Calu3 (cell line): Measurements from ENCODE around the gene SULT1A1. TPM values are rescaled to one million over a fixed set of nuclear protein-coding genes. Genes with fewer than 3 reads are reported as not detected.
"Not testable (repeated sequence)": the region's sequence is repeated elsewhere in the genome, so short reads cannot be mapped to it uniquely, and the experiment has no call there.

Source experiments
- BruUV-seq: library from RNA; stranded (reverse); fragments of 400-500 nt; replicated peaks from 2 replicates; lab custom pipeline; 2021; lab: Mats Ljungman, UMichigan
- CTCF ChIA-PET: fragments of 300-600 bp; sonication (Branson Sonifier 250); formaldehyde crosslinking; loops from one replicate; lab custom pipeline; 2022; ENCODE audit warnings: antibody characterized with exemption; lab: Charles Lee
- DNase-seq: peaks from one replicate; pipeline ENCODE4 v3.0.0; 2022
- H3K27ac Mint-ChIP-seq: one replicate; pipeline ENCODE4 v1.8.0; 2022; ENCODE audit warnings: mixed read lengths; ENCODE audit not compliant: unreplicated experiment
- H3K27me3 Mint-ChIP-seq: one replicate; pipeline ENCODE4 v1.8.0; 2022; ENCODE audit warnings: mixed read lengths; ENCODE audit not compliant: unreplicated experiment
- H3K36me3 Mint-ChIP-seq: one replicate; pipeline ENCODE4 v1.8.0; 2022; ENCODE audit warnings: mild to moderate bottlenecking, moderate library complexity, mixed read lengths; ENCODE audit not compliant: insufficient read depth, unreplicated experiment
- H3K4me1 Mint-ChIP-seq: one replicate; pipeline ENCODE4 v1.8.0; 2022; ENCODE audit warnings: mild to moderate bottlenecking, low read depth, mixed read lengths; ENCODE audit not compliant: unreplicated experiment
- H3K4me3 Mint-ChIP-seq: one replicate; pipeline ENCODE4 v1.8.0; 2022; ENCODE audit warnings: mild to moderate bottlenecking, low read depth, moderate library complexity, mixed read lengths; ENCODE audit not compliant: unreplicated experiment
- H3K9me3 Mint-ChIP-seq: one replicate; pipeline ENCODE4 v1.8.0; 2022; ENCODE audit warnings: low read depth, mixed read lengths; ENCODE audit not compliant: unreplicated experiment
- CTCF ChIP-seq: fragments of 200-600 bp; IDR thresholded peaks from one replicate; pipeline ENCODE4 v1.8.0; 2022; ENCODE audit warnings: antibody characterized with exemption; ENCODE audit not compliant: unreplicated experiment
- intact Hi-C: fragments of 100-400 bp; cut with micrococcal nuclease; formaldehyde crosslinking; loops from one replicate; pipeline ENCODE4 v1.10.0; 2022; ENCODE audit not compliant: unreplicated experiment
- total RNA-seq: library from RNA; stranded (reverse); gene quantifications from 2 replicates; pipeline ENCODE4 v1.2.3, GENCODE V29; 2022

SULT1A1 gene
- total RNA-seq, 1 experiment from 2014 or later, result 14.0 TPM

DNA sequence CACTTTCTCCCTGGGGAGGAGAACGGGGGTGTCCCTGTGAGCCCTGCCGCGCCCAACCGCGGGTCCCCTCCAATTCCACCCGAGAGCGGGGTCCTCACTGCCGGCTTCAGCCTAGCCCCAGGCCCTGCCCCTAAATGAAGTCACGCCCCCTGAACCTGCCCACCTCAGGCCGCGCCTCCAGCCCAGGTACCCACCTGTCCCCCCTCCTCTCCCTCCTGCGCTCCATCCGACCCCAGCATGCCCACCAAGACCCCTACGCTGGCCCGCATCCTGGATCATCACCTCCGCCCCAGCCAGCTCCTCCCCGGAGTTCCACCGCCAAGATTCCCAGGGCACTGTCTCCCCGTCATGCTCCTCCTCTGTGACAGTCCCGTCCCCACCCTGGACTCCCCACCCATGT, 8.9 kb downstream of the SULT1A1 start:
- CTCF ChIA-PET, BruUV-seq, H3K4me3 Mint-ChIP-seq, H3K27me3 Mint-ChIP-seq, H3K9me3 Mint-ChIP-seq, DNase-seq, H3K36me3 Mint-ChIP-seq, H3K27ac Mint-ChIP-seq, intact Hi-C loops: not testable (repeated sequence)
- H3K4me1 Mint-ChIP-seq, result peaks cover 23% of the 10 kb centered on the region

- BruUV-seq, intact Hi-C loops, CTCF ChIA-PET, H3K36me3 Mint-ChIP-seq, H3K27ac Mint-ChIP-seq, H3K27me3 Mint-ChIP-seq, DNase-seq, H3K9me3 Mint-ChIP-seq, H3K4me3 Mint-ChIP-seq: not testable (repeated sequence)
- peaks cover 24% of the 10 kb centered on the region for H3K4me1 Mint-ChIP-seq
Observed at GRCh38 chr16:28599377-28600285, 10.2 kb downstream of the SULT1A1 start.

GRCh38 chr16:28597692-28598261, 12.1 kb downstream of the SULT1A1 start:
- BruUV-seq, result no TSS peak
- Mint-ChIP-seq H3K4me3 (no peak overlapping the region), H3K36me3 (peaks cover 13% of the 10 kb centered on the region), H3K27me3 (no peaks in the 10 kb centered on the region), H3K4me1 (peaks cover 24% of the 10 kb centered on the region), H3K27ac (no peak overlapping the region), H3K9me3 (no peaks in the 10 kb centered on the region)
- CTCF ChIA-PET, result interaction anchor here (1.1 kb wide), 1 partner anchor 27 kb away, joined by 3 read pairs; no protein-coding TSS in a partner anchor
- intact Hi-C loops, result no loop called here
- TF ChIP-seq CTCF, result no peak
- DNase-seq, result no peak

- intact Hi-C loops, result no loop called here
- BruUV-seq, result no TSS peak
- peaks cover 24% of the 10 kb centered on the region for H3K4me1 Mint-ChIP-seq
- H3K4me3 Mint-ChIP-seq, result peak within 1 kb of the TSS; percentile 17
- H3K36me3 Mint-ChIP-seq, result peaks cover 20% of the 10 kb centered on the region
- no peaks in the 10 kb centered on the region for H3K27me3 Mint-ChIP-seq
- CTCF ChIA-PET, result interaction anchor here (0.7 to 1.1 kb wide), 3 partner anchors 27 to 539 kb away, joined by 3 to 4 read pairs (median 3); no protein-coding TSS in a partner anchor
- peak within 1 kb of the TSS; percentile 25 for H3K27ac Mint-ChIP-seq
- no peaks in the 10 kb centered on the region for H3K9me3 Mint-ChIP-seq
- peak; percentile 72 for DNase-seq
- TF ChIP-seq CTCF, result no peak
Observed at GRCh38 chr16:28596840-28597691, 12.8 kb downstream of the SULT1A1 start, which contains the start of gene SULT1A2. Gene SULT1A2, minus strand, starts transcription at chr16:28597050. Its CDS starts 1,120 bp downstream, at chr16:28595930.
